GM18868 (cell line): ENCODE measurements around the gene HK2.
"Not testable (repeated sequence)": the region's sequence is repeated elsewhere in the genome, so short reads cannot be mapped to it uniquely, and the experiment has no call there.

ENCODE experiments used
- ATAC-seq: cut with Tn5 transposase; IDR thresholded peaks from one replicate; pipeline ENCODE4 v1.9.1; 2021; ENCODE audit warnings: mild to moderate bottlenecking, moderate library complexity; ENCODE audit not compliant: unreplicated experiment

HK2 gene

DNA sequence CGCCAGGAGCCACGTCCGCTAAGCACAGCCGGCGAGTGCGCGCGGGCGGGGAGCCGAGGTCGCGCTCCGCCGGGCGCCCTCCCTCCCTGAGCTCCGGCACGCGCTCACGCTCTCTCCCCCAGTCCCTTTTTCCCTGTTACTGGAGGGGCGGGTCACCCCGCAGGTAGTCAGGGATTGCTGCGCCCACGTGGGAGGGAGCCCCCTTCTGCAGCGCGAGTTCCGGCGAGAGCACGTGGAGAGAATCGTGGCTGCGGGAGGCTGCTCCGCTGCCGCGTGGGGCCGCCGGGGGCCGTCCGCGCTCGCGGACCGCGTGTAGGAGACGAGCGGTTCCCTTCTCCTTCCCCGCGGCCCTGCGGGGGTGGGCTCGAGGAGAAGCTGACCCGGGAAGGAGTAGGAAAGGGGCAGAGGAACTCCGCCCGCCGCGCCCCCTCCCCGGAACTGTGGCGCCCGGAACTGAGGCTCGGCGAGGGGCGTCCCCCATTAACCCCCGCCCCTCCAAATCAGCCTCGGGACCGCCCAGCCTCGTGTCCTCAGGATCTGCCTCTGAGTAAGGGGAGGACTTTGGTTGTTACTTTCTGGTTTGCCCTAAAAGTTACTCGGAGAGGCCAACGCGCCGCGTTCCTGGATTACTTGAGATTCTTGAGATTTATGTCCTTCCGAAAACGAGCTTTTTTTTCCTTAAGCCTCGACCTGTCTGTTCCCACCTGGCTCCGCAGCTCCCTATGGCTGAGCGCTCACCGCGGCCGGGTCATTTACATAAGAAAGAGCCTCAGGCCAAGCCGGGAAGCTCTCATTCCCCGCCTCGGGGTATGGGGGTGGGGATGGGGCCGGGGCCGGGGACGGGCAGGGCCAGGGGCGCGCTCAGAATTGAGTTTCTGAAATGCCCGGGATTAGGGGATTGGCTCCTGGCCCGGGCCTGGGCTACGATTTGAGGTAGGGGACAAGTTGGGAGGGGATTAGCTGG is 1.1 kb downstream of the HK2 start:
- peak; percentile 57 for ATAC-seq

DNA sequence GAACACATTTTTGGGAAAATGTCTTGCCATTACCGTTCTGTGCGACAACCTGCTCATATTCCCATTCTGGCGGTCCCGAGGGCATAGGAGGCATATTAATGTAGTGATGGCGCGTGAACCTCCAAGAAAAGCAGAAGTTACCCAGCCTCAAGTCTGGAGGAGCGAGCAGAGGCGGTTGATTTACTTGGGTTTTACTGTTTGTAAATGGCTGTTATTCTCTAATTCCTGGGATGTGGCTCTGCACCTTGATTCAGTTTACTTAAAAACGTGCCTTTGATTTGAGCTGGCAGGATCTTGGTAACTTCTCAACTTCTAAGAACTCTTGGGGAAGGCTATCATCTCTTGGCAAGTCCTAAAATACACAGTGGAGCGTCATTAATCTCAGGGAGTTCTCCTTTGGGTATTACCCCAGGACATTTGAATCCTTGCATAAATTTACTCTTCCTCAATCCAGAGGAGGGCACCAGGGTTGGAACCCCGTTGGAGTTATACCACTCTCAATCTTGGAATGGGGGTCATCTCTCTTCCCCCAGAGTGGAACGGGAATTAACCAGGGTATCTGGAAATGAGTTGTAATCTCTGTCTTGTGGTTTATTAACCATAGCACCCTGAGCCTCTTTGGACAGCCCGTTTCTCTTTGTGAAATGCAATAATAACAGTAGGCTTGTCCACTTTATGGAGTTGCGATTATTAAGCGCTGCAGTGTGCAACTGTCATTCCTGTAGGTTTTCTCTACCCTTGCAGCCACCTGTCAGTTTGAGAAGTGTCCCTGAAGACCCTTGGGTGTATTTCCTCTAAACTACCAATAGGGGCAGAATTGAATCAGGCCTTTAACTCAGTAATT is 2.1 kb downstream of the HK2 start:
- peak; percentile 21 for ATAC-seq

DNA sequence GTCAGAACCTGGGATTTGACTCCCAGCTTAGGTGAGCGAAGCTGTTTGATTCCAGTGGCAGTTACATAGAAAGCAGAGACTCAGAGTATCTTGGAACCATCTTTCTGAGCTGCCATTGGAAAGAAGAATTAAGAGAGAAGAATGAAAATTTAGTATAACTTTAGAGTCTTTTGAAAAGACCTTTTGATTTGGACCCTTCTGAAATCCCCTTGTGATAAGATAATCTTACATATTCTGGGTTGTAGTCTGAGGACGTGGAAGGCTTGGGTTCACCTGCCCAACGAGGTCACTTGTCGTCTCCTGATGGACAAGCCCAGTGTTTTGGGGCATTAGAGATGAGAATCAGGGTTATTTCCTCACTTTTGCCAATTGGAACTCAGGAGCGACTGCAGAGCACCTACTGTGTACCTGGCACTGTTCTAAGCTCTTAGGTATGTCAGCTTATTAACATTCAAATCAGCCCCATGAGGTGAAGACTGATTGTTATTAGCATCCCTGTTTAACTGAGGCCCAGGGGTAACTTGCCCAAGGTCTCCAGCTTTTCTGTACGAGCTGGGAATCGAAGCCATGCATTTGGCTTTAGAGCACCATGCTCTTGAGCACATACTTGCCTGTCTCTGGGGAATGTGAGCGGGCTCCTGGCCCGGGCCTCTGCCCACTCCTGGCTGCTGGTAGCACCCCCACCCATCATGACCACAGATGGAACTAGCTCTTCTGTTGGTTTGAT is 2.9 kb downstream of the HK2 start:
- no peak for ATAC-seq

DNA sequence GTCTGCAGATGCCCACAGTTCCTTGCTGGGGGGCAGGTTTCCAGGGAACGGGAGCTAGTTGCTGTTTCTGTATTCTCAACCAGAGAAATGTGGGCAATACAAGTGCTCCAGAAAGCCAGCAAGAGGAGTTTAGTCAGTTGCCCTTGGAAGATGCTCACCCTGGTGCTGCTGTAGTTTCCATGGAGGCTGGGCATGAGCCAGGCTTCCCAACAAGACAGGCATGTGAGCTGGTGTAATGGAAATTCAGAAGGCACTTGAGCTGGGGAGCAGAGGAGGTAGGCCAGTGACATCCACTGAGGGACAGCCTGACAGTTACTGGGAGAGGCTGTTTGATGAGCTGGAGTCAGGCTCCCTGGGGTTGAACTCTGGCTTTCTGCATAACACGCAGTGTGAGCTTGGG is 7.7 kb downstream of the HK2 start:
- ATAC-seq, result no peak

DNA sequence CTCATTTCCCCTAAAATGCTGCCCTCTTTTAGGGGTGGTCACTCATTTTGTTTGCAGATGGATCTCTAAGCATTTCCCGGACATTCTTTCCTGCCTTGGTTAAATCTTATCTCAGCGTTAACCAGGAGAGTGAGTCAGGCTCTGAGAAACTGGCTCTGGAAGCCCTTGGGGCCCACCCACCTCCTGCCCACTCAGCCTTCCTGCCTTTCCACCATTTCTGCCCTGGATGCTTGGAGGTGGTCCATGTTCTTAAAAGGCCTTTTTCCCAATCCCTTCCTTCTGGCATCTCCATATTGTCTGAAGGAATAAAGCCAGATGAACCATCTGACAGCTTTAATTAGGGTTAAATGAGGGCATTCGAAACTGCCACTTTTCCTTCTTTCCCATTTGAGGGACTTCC is 9.5 kb downstream of the HK2 start:
- ATAC-seq, result no peak

DNA sequence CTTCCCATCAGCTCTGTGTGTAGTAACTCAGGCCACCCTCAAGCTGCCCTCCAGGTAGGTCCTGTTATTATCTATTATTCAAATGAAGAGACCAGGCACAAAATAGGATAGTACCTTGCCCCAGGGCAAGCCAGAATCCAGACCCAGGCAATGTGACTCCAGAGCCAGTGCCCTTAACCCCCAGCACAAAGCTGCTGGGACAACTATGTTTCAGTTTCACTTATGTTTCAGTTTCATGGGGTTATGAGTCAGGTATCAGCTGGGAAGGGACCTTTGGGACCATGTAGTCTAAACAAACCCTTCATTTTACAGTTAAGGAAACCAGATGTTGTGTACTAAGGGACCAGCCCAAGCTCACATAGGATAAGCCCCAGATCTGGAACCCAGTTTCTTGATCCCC is 10.0 kb downstream of the HK2 start:
- ATAC-seq, result peak; percentile 86

DNA sequence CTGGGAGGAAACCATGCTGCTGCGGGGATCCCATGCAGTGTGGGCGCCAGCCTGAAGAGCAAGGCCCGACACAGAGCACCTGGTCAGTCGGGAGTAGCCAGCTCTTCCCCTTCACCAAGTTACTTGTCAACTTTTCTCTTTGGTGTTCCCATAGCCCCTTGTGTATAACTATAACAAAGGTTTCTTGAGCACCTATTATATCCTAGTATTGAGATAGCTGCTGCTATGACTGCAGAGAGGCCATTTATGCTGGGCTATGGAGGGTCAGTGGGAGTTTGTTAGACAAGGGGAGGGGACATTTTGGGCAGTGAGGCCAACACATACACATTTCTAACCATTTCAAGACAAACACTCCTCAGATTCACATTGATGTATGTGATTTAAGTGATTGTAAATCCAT is 10.8 kb downstream of the HK2 start:
- ATAC-seq, result no peak

DNA sequence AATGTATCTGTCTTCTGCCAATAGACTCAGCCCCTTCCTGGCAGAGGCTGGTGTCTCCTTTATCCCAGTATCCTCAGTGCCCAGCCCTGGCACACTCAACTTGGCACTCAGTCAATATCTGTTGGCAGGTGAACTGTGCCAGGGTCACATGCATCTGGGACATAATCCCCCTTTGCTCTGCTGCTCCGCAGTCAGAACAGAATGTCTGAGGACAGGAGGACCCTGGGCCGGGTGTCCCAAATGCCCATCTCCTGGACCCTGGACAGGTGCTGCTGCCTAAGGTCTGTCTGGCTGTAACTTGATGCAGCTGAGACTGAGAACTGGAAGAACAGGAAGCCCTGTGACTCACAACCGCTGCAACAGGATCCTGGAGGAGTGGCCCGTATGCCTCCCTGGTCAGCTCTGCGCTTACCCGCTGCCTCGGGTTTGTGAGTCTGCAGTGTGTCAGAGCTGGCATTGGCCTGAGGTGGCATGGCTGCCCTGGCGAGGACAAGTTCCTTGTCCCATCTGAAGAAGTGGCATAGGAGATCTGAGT is 11.4 kb downstream of the HK2 start:
- ATAC-seq, result no peak

DNA sequence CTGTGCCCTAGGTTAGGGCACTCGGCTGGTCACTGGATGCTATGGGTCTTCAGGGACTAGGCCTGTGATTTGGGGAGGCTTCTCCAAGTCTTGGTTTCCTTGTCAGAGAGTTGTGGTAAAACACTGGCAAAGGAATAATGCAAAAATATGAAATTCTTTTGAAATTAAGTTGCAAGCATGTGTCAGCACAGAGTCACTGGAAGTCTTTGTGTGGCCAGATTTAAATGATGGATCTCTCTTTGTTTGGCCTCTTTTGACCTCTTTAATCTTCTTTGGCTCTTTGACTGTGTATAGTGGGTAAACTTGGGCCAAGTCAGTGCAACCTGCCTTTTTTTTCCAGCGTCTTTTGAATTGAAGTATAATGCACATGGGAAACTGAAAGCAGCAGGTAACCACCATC is 12.1 kb downstream of the HK2 start:
- ATAC-seq, result no peak

DNA sequence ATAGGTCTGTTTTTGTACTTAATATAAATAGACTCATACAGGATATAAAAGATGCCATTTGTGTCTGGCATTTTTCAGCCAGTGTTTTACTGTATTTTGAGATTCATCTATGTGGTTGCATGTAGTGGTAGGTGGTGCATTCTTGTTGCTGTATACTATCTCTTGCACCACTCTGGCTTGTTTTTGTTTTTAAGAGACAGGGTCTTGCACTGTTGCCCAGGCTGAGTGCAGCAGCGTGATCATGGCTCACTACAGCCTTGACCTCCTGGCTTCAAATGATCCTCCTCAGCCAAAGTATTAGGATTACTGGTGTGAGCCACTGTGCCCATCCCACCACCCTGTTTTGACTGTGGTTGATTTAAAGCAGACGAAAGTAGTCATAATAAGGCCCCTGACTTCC is 12.6 kb downstream of the HK2 start:
- no peak for ATAC-seq

DNA sequence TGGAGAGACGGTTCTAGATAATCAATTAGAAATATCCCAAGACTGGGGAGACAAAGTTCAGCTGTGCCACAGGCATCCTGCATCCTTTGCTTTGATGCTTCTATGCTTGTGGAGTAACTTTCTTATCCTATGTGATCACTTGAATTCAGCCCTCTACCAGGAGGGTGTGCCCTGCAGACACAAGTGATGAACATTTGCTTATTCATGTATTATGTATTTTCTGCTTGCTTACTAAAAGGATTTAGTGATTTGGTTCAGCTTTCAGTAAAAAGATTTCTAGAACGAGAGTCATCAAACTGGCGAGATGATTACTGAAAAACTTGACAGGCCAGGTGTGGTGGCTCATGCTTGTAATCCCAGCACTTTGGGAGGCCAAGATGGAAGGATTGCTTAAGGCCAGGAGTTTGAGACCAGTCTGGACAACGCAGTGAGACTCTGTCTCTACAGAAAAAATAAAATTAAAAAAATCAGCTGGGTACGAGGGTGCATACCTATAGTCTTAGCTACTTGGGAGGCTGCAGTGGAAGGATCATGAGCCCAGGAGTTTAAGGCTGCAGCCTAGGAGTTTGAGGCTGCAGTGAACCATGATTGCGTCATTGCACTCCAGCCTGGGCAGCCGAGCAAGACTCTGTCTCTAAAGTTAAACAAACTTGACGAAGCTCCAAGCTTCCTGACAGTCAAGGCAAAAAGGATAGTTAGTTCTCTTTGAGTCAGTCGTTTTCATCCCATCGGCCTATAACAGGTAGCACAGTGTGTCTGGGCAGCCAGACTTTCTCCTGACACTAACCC is 13.3 kb downstream of the HK2 start:
- no peak for ATAC-seq

DNA sequence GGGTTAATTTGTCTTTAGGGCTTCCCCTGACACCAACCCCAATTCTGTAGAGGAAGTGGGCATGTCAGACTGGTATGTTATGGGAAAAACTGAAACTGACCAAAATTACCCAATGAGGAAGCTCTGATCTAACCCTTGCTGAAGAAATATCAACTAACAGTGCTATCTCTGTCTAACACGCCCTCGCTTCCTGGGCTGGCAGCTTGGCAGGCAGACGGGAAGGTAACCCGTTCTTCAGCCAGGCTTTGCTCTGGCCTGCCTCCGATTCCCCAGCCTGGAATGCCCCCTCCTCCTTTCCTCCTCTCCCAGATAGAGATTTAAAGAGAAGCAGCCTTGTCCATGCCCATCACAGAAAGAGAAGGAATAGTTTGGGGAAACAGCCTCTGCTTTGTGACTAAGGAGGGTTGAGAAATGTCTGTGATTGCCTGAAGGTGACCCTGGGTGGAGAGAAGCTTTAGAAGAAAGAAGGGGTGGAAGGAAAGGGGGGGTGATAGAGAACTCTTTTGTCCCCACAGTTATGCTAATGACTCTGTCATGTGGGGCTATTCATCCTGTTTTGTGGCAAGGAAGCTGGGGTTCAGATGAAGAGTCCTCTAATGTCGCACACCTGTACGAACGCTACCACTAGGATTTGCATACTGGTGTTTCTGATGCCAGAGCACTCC is 15.4 kb downstream of the HK2 start:
- ATAC-seq, result peak; percentile 72

DNA sequence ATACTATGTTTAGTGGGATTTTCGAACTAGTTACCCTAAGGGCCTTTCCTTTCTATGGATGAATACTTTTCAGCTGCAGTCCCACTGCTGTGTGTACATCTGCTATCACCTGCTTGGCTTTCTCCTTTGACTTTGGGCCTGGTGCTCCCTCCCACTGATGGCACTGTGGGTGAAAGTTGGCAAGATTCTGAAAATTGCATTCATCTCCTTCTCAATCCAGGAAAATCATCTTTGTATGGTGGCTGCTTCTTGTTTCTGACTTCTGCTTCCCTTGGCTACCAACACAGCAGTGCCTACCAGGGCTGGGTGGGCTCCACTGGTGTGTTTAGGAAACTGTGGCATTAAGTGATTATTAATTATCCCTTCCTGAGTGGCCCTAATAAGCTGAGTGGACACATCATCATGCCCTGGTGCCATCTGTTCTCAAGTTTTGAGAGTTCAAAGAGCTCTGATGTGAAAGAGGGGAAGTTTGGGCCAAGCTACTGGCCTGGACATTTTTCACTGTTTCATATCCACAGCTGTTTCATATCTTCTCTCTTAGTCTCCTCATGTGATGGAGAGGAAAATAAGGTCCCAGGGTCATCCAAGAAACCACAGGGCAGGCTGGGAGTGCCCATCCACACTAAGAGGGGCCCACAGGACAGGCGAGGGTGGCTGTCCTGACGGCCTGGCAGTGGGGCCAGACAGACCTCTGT is 16.7 kb downstream of the HK2 start:
- ATAC-seq, result no peak

DNA sequence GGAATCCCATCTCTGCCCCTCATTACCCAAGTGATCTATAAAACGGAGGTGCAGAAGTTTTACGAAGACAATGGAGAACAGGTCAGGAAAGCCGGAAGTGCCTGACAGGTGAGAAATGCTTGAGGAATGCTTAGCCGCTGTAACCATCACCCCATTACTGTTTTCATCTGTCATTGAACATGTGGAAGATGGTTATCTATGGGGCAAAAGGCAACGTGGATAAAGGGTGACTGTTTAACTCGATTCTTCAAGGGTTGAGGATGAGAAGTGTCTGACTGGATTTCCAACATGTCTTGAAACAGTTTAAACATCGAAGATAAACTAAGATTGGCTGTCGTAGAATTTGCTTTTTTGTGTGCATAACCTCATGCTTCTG is 17.3 kb downstream of the HK2 start:
- ATAC-seq, result no peak

DNA sequence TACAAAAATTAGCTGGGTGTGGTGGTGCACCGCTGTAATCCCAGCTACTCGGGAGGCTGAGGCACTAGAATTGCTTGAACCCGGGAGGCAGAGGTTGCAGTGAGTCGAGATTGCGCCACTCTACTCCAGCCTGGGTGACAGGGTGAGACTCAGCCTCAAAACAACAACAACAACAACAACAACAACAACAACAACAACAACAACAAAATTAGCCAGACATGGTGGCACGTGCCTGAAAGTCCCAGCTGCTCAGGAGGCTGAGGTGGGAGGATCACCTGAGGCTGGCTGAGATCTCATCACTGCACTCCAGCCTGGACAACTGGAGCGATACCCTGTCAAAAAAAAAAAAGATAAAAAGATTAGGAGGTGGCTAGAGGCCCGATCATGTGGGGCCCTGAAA is 19.4 kb downstream of the HK2 start:
- ATAC-seq, result not testable (repeated sequence)

DNA sequence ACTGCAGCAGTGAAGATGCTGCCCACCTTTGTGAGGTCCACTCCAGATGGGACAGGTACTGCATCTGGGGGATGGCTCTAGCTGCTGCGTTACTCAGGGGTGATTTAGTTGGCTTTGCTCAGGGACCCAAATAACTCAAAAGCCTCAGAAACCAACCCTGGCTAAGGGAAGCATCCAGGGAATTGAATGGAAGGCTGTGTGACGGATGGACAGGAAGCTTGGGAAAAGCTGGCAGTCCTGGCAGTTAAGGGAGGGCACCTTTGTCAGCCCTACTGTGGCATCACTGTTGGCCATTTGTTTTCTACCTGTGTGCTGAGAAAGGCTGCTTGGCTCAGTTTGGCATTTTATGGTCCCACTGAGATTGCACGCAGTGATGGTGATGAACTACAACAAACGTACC is 20.5 kb downstream of the HK2 start:
- ATAC-seq, result no peak

DNA sequence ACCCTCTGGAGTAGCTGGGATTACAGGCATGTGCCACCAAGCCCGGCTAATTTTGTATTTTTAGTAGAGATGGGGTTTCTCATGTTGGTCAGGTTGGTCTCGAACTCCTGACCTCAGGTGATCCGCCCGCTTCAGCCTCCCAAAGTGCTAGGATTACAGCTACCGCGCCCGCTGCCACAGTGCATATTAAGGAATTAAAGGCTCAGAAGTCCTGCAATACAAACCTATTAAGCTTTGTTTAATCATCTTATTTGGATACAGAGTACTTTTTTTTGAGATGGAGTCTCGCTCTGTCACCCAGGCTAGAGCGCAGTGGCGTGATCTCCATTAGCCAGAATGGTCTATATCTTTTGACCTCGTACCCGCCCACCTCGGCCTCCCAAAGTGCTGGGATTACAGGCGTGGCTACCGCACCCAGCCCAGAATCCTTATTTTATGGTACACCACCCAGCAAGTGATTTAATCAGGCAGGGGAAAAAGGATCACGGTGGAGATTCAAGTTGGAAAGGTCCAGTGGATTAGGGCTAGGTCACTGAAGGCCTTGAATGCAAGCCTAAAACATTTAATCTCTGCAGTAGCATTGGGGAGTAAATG is 21.3 kb downstream of the HK2 start:
- not testable (repeated sequence) for ATAC-seq

DNA sequence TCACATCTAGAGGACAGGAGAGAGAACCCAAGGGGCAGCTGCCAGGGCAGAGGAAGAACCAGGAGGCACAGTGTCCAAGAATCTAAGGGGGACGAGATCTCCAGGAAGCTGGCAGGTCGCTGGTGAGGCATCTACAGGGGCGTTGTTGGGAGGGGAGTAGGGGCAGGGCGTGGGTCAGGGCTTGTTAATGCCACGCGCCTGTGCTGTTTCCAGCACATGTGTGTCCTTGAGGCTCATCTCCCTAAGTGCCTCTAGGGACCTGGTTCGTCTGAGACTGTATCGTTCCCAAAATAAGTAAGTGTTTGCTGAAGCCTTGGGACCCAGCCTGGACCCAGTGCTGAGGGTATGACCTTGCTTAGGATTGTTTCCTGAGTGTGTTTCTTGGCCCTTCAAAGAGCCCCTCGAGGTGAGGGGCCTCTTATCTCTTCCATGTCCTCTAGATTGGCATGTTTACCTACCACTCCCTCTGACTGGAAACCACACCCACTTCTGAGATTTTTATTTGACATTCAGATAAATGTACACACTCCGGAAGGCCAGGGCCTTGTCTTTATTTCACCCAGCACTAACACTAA is 22.2 kb downstream of the HK2 start:
- ATAC-seq, result no peak
